Neuronal stem cell (in vitro differentiated cells): ENCODE results near the gene HOXB4.

Experiments
- DNase-seq: peaks from one replicate; pipeline ENCODE4 v3.0.0-alpha.2; 2013; ENCODE audit warnings: low spot score
- H2AFZ ChIP-seq: one replicate; pipeline ENCODE4 v1.6.1; 2013; ENCODE audit warnings: mild to moderate bottlenecking, low read length, inconsistent platforms
- H2AK5ac ChIP-seq: 2 replicates; pipeline ENCODE4 v1.6.1; 2013; ENCODE audit warnings: low read depth, mild to moderate bottlenecking, inconsistent platforms, low read length, moderate library complexity, mixed read lengths
- H2BK120ac ChIP-seq: 2 replicates; pipeline ENCODE4 v1.6.1; 2013; ENCODE audit warnings: low read depth, mild to moderate bottlenecking, inconsistent platforms, low read length, moderate library complexity, mixed read lengths
- H2BK12ac ChIP-seq: one replicate; pipeline ENCODE4 v1.6.1; 2013; ENCODE audit warnings: low read length, inconsistent platforms
- H2BK15ac ChIP-seq: 2 replicates; pipeline ENCODE4 v1.6.1; 2013; ENCODE audit warnings: mild to moderate bottlenecking, low read length, inconsistent platforms, mixed read lengths
- H2BK5ac ChIP-seq: one replicate; pipeline ENCODE4 v1.6.1; 2013; ENCODE audit warnings: inconsistent platforms, mild to moderate bottlenecking, low read length, moderate library complexity
- H3K14ac ChIP-seq: one replicate; pipeline ENCODE4 v1.6.1; 2013; ENCODE audit warnings: low read length, inconsistent platforms
- H3K18ac ChIP-seq: 2 replicates; pipeline ENCODE4 v1.6.1; 2013; ENCODE audit warnings: low read length, inconsistent platforms
- H3K23ac ChIP-seq: 2 replicates; pipeline ENCODE4 v1.6.1; 2013; ENCODE audit warnings: low read depth, mild to moderate bottlenecking, mixed read lengths, low read length, inconsistent platforms; ENCODE audit not compliant: poor library complexity
- H3K27ac ChIP-seq: replicated peaks from 3 replicates; pipeline ENCODE4 v1.5.1; 2013; ENCODE audit warnings: low read length, inconsistent platforms
- H3K27me3 ChIP-seq, 3 experiments: 2 replicates each; pipeline ENCODE4 v1.6.1; 2013; ENCODE audit warnings: low read length in 3 of 3, mild to moderate bottlenecking in 2 of 3, inconsistent platforms in 1 of 3, low read depth in 1 of 3, mixed read lengths in 1 of 3, moderate library complexity in 1 of 3; ENCODE audit not compliant: control insufficient read depth in 3 of 3, insufficient read depth in 3 of 3
- H3K36me3 ChIP-seq, 2 donors: replicated peaks in 1 of 2; 2 replicates each; pipeline ENCODE4 v1.6.1; 2013; ENCODE audit warnings: low read length in 2 of 2; ENCODE audit not compliant: control insufficient read depth in 2 of 2, insufficient read depth in 2 of 2
- H3K4ac ChIP-seq: 2 replicates; pipeline ENCODE4 v1.6.1; 2013; ENCODE audit warnings: inconsistent platforms, mild to moderate bottlenecking, low read length, moderate library complexity
- H3K4me1 ChIP-seq, 2 donors: 1 replicate in 1 of 2; 2 replicates in 1 of 2; pipeline ENCODE4 v1.6.1; 2013; ENCODE audit warnings: low read length in 2 of 2, low read depth in 1 of 2; ENCODE audit not compliant: control insufficient read depth in 2 of 2, insufficient read depth in 1 of 2
- H3K4me2 ChIP-seq: one replicate; pipeline ENCODE4 v1.6.1; 2013; ENCODE audit warnings: mild to moderate bottlenecking, low read length, inconsistent platforms; ENCODE audit not compliant: insufficient read depth, poor library complexity, severe bottlenecking
- H3K4me3 ChIP-seq, 2 donors: 2 replicates each; pipeline ENCODE4 v1.5.1; 2013; ENCODE audit warnings: low read length in 2 of 2, mild to moderate bottlenecking in 2 of 2, inconsistent platforms in 1 of 2, moderate library complexity in 1 of 2
- H3K79me1 ChIP-seq: one replicate; pipeline ENCODE4 v1.6.1; 2013; ENCODE audit warnings: low read depth, mild to moderate bottlenecking, inconsistent platforms, low read length, moderate library complexity
- H3K9ac ChIP-seq: one replicate; pipeline ENCODE4 v1.6.1; 2013; ENCODE audit warnings: mild to moderate bottlenecking, low read depth, low read length, inconsistent platforms; ENCODE audit not compliant: poor library complexity
- H3K9me3 ChIP-seq, 2 donors: replicated peaks in 1 of 2; 2 replicates each; pipeline versions ENCODE3 to v1.6.1; 2013; ENCODE audit warnings: low read length in 2 of 2, mild to moderate bottlenecking in 2 of 2, inconsistent platforms in 1 of 2, low read depth in 1 of 2, mixed read lengths in 1 of 2, moderate library complexity in 1 of 2; ENCODE audit not compliant: control insufficient read depth in 2 of 2, insufficient read depth in 1 of 2
- H4K8ac ChIP-seq: one replicate; pipeline ENCODE4 v1.6.1; 2013; ENCODE audit warnings: low read depth, mild to moderate bottlenecking, inconsistent platforms, low read length, moderate library complexity
- H4K91ac ChIP-seq: one replicate; pipeline ENCODE4 v1.6.1; 2013; ENCODE audit warnings: low read length, low read depth, mild to moderate bottlenecking, inconsistent platforms; ENCODE audit not compliant: poor library complexity
- WGBS, 2 donors: extraction: QIAGEN DNeasy Blood & Tissue Kit; methylation state at CpG; one replicate each; pipeline ENCODE4 v1.1.7; 2013; ENCODE audit warnings: missing lambda C conversion rate in 2 of 2, mixed read lengths in 1 of 2; ENCODE audit not compliant: insufficient read length in 2 of 2, insufficient replicate concordance in 1 of 2; ENCODE audit errors: extremely low coverage in 2 of 2; 5-methylcytosine and 5-hydroxymethylcytosine counted together

Gene HOXB4

GRCh38 chr17:48543107-48543853 lies 34.9 kb downstream of the HOXB4 start:
- WGBS, 2 donors, result no CpG with 5 or more reads among the region's 72 CpGs
- Histone ChIP-seq H3K27ac (no peak overlapping the region), H2BK5ac (no peak overlapping the region), H2BK15ac (no peak overlapping the region), H3K27me3 (peaks cover 38 to 89% (median 81%) of the 10 kb centered on the region in 3 experiments), H3K79me1 (no peaks in the 10 kb centered on the region), H3K4me2 (no peak overlapping the region), H4K91ac (no peak overlapping the region), H3K14ac (no peak overlapping the region), H3K23ac (peak overlapping the region; percentile 19), H3K4me1 (no peaks in the 10 kb centered on the region), H3K36me3 (no peaks in the 10 kb centered on the region), H2BK120ac (no peak overlapping the region), H3K4me3 (peak overlapping the region in 1 of 2 donors; percentile 45), H3K4ac (no peak overlapping the region), H4K8ac (no peak overlapping the region), H2AK5ac (no peak overlapping the region), H2AFZ (peak overlapping the region; percentile 84), H3K18ac (no peak overlapping the region), H2BK12ac (no peak overlapping the region), H3K9ac (no peak overlapping the region), H3K9me3 (peaks cover 0 to 2% of the 10 kb centered on the region in 2 donors)
- no peak for DNase-seq

GRCh38 chr17:48542698-48543106 lies 35.4 kb downstream of the HOXB4 start:
- no peak overlapping the region for H3K18ac ChIP-seq
- H3K4me3 ChIP-seq, result peak overlapping the region in 1 of 2 donors; percentile 45
- H3K27ac ChIP-seq, result no peak overlapping the region

GRCh38 chr17:48542114-48542656 lies 36.0 kb downstream of the HOXB4 start:
- H3K27me3 ChIP-seq, result peaks cover 38 to 82% (median 70%) of the 10 kb centered on the region in 3 experiments
- no peak overlapping the region for H3K27ac ChIP-seq
- WGBS, 2 donors, result no CpG with 5 or more reads among the region's 27 CpGs

More at GRCh38 chr17:48542698-48543106, 35.4 kb downstream of the HOXB4 start:
- H2BK5ac ChIP-seq, result no peak overlapping the region
- H3K4ac ChIP-seq, result no peak overlapping the region
- no CpG with 5 or more reads among the region's 12 CpGs for WGBS, 2 donors
- H4K8ac ChIP-seq, result no peak overlapping the region
- no peak for DNase-seq
- H2BK15ac ChIP-seq, result no peak overlapping the region
- H2AK5ac ChIP-seq, result no peak overlapping the region
- H3K79me1 ChIP-seq, result no peaks in the 10 kb centered on the region
- H3K4me2 ChIP-seq, result no peak overlapping the region
- no peak overlapping the region for H2BK120ac ChIP-seq
- H3K36me3 ChIP-seq, result no peaks in the 10 kb centered on the region
- peak overlapping the region; percentile 84 for H2AFZ ChIP-seq
- H3K23ac ChIP-seq, result peak overlapping the region; percentile 19
- H3K4me1 ChIP-seq, result no peaks in the 10 kb centered on the region
- peaks cover 38 to 83% (median 76%) of the 10 kb centered on the region in 3 experiments for H3K27me3 ChIP-seq
- H3K9ac ChIP-seq, result no peak overlapping the region
- H3K9me3 ChIP-seq, result peaks cover 0 to 2% of the 10 kb centered on the region in 2 donors
- H2BK12ac ChIP-seq, result no peak overlapping the region
- no peak overlapping the region for H3K14ac ChIP-seq
- no peak overlapping the region for H4K91ac ChIP-seq

GRCh38 chr17:48541577-48542113 lies 36.5 kb downstream of the HOXB4 start:
- Histone ChIP-seq H3K9ac (no peak overlapping the region), H2AFZ (peak overlapping the region; percentile 91), H3K79me1 (no peaks in the 10 kb centered on the region), H3K14ac (no peak overlapping the region), H3K4ac (no peak overlapping the region), H2AK5ac (no peak overlapping the region), H2BK120ac (no peak overlapping the region), H3K27me3 (peaks cover 36 to 76% (median 65%) of the 10 kb centered on the region in 3 experiments), H3K27ac (no peak overlapping the region), H3K18ac (no peak overlapping the region), H2BK15ac (no peak overlapping the region), H2BK12ac (no peak overlapping the region), H3K4me3 (peak overlapping the region in 1 of 2 donors; percentile 43), H4K8ac (no peak overlapping the region), H3K4me2 (peak overlapping the region; percentile 35), H3K36me3 (no peaks in the 10 kb centered on the region), H3K23ac (peak overlapping the region; percentile 67), H3K4me1 (no peaks in the 10 kb centered on the region), H3K9me3 (peaks cover 0 to 2% of the 10 kb centered on the region in 2 donors), H2BK5ac (no peak overlapping the region), H4K91ac (no peak overlapping the region)
- DNase-seq, result no peak
- WGBS, 2 donors, result no CpG with 5 or more reads among the region's 36 CpGs

More at GRCh38 chr17:48542114-48542656, 36.0 kb downstream of the HOXB4 start:
- Histone ChIP-seq H2AK5ac (no peak overlapping the region), H4K8ac (no peak overlapping the region), H3K79me1 (no peaks in the 10 kb centered on the region), H2BK120ac (no peak overlapping the region), H3K4ac (no peak overlapping the region), H3K4me2 (no peak overlapping the region), H3K9me3 (peaks cover 0 to 2% of the 10 kb centered on the region in 2 donors), H3K4me1 (no peaks in the 10 kb centered on the region), H2BK5ac (no peak overlapping the region), H3K4me3 (peak overlapping the region in 1 of 2 donors; percentile 43), H3K9ac (no peak overlapping the region), H4K91ac (no peak overlapping the region), H3K14ac (no peak overlapping the region), H2BK12ac (no peak overlapping the region), H3K18ac (no peak overlapping the region), H2AFZ (peak overlapping the region; percentile 91), H2BK15ac (no peak overlapping the region), H3K36me3 (no peaks in the 10 kb centered on the region), H3K23ac (peak overlapping the region; percentile 67)
- no peak for DNase-seq
